Lower leg skin (tissue), 3 donors: Measurements from ENCODE around the gene RTTN.

Experiments
- POLR2A ChIP-seq, 2 donors: fragments of 450-650 bp; IDR thresholded peaks; one replicate each; pipeline ENCODE4 v1.6.1; 2016 to 2017; ENCODE audit warnings: antibody characterized with exemption in 2 of 2, mild to moderate bottlenecking in 1 of 2, moderate library complexity in 1 of 2
- TF ChIP-seq, protein P1 (sequence below), 3 donors: fragments of 450-650 bp; IDR thresholded peaks; one replicate each; pipeline ENCODE4 v1.5.1; 2016; ENCODE audit warnings: antibody characterized with exemption in 3 of 3, mild to moderate bottlenecking in 3 of 3, moderate library complexity in 2 of 3

DNA sequence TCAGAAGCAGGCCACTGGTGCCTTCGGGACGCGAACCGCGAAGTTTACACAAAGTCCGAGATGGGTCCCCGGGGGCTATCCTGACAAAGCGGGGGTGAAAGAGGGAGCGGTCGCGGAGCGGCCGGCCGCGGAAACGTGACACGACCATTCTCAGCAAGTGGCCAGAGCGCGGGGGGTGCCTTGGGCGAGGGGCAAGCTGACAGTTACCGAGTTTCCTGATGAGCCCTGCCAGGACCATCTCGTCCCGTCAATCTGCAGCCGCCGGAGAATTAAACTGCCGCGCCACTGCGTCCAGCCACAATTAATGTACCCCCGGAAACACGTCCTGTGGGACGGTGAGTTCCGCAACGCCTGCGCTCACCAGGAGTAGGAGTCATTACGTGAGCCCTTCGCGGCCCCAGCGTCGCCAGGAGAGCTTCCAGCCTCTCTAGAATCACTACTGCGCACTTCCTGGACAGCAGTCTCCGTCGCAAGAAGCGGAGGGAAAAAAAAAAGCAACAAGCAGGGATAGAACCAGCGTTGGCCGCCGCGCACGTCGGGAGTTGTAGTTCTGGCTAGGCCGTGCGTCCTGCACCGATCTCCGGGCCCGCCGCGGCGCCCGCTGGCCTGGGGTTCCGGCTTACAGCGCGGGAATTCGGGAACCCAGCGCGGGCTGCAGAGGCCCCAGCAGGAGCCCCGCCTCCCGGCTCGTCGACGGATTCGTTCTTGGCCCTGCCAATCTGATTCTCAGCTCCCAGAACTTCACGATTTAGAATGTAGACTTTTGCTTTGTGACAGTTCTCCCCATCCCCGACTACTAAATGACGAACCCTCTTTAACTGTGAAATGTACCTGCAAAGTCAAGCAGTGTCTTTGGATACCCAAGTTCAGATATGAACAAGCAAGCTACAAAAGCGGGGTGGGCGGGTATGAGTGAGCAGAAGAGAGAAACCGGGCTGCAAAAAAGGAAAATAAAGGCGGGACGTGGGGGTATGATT is at the start of gene RTTN:
- TF ChIP-seq, protein P1, sequence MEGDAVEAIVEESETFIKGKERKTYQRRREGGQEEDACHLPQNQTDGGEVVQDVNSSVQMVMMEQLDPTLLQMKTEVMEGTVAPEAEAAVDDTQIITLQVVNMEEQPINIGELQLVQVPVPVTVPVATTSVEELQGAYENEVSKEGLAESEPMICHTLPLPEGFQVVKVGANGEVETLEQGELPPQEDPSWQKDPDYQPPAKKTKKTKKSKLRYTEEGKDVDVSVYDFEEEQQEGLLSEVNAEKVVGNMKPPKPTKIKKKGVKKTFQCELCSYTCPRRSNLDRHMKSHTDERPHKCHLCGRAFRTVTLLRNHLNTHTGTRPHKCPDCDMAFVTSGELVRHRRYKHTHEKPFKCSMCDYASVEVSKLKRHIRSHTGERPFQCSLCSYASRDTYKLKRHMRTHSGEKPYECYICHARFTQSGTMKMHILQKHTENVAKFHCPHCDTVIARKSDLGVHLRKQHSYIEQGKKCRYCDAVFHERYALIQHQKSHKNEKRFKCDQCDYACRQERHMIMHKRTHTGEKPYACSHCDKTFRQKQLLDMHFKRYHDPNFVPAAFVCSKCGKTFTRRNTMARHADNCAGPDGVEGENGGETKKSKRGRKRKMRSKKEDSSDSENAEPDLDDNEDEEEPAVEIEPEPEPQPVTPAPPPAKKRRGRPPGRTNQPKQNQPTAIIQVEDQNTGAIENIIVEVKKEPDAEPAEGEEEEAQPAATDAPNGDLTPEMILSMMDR (IDR thresholded peaks at IDR 0.05), result no peak
- TF ChIP-seq POLR2A (IDR thresholded peaks at IDR 0.05), result no peak
